Smooth muscle cell (in vitro differentiated cells): ENCODE data around the gene TNK1. TPM values are rescaled to one million over a fixed set of nuclear protein-coding genes. Genes with fewer than 3 reads are reported as not detected.

Experiments
- DNase-seq: peaks from one replicate; lab custom pipeline; 2025; ENCODE audit not compliant: unreplicated experiment; lab: John Stamatoyannopoulos, UW
- H2AFZ ChIP-seq: fragments of 200-600 bp; sonication (generic); 2 replicates; pipeline ENCODE4 v1.6.0; 2016; ENCODE audit warnings: antibody characterized with exemption, low read depth, mild to moderate bottlenecking
- H3F3A ChIP-seq: fragments of 200-600 bp; sonication (generic); 2 replicates; pipeline ENCODE4 v1.6.0; 2017; ENCODE audit warnings: antibody characterized with exemption, low read depth
- H3K27ac ChIP-seq: fragments of 200-600 bp; sonication (generic); 2 replicates; pipeline ENCODE4 v1.5.1; 2016; ENCODE audit warnings: low read depth, mild to moderate bottlenecking
- H3K27me3 ChIP-seq: fragments of 200-600 bp; sonication (generic); 2 replicates; pipeline ENCODE4 v1.6.1; 2016; ENCODE audit warnings: low read depth, mild to moderate bottlenecking
- H3K36me3 ChIP-seq: fragments of 200-600 bp; sonication (generic); 2 replicates; pipeline ENCODE4 v1.5.1; 2016; ENCODE audit warnings: low read depth
- H3K4me1 ChIP-seq: fragments of 200-600 bp; sonication (generic); 2 replicates; pipeline ENCODE4 v1.5.1; 2016; ENCODE audit warnings: low read depth
- H3K4me2 ChIP-seq: fragments of 200-600 bp; sonication (generic); 2 replicates; pipeline ENCODE4 v1.6.0; 2016; ENCODE audit warnings: mild to moderate bottlenecking
- H3K4me3 ChIP-seq: fragments of 200-600 bp; sonication (generic); 2 replicates; pipeline ENCODE4 v1.5.1; 2016; ENCODE audit warnings: mild to moderate bottlenecking
- H3K79me2 ChIP-seq: fragments of 200-600 bp; sonication (generic); 2 replicates; pipeline ENCODE4 v1.6.0; 2016; ENCODE audit warnings: low read depth, mild to moderate bottlenecking
- H3K9ac ChIP-seq: fragments of 200-600 bp; sonication (generic); 2 replicates; pipeline ENCODE4 v1.6.0; 2016; ENCODE audit warnings: low read depth
- H3K9me3 ChIP-seq: fragments of 200-600 bp; sonication (generic); replicated peaks from 2 replicates; pipeline ENCODE4 v1.5.1; 2016; ENCODE audit warnings: low read depth
- H4K20me1 ChIP-seq: fragments of 200-600 bp; sonication (generic); 2 replicates; pipeline ENCODE4 v1.6.0; 2016; ENCODE audit warnings: low read depth
- WGBS: methylation state at CpG from one replicate; pipeline ENCODE4 v1.1.7; 2016; ENCODE audit warnings: low lambda C conversion rate; 5-methylcytosine and 5-hydroxymethylcytosine counted together
- polyA plus RNA-seq: library from polyadenylated mRNA; unstranded; fragments of >200 nt; fragmentation: Nextera tagmentation; extraction: Ambion mirVana; gene quantifications from 2 replicates; pipeline ENCODE4 v1.2.1, GENCODE V29; 2016
- total RNA-seq: library from RNA; depleted of rRNA; stranded (reverse); fragments of >200 nt; gene quantifications from 2 replicates; pipeline ENCODE4 v1.2.3, GENCODE V29; 2014
- TF ChIP-seq, protein P1 (sequence below): fragments of 200-600 bp; sonication (generic); IDR thresholded peaks from 2 replicates; pipeline ENCODE4 v1.5.1; 2017; ENCODE audit warnings: borderline replicate concordance, mild to moderate bottlenecking, antibody characterized with exemption; ENCODE audit not compliant: insufficient read depth, poor library complexity, severe bottlenecking

The TNK1 gene
- total and polyA plus RNA-seq, 2 experiments from 2014 or later, result 3.6 to 6.3 TPM

DNA sequence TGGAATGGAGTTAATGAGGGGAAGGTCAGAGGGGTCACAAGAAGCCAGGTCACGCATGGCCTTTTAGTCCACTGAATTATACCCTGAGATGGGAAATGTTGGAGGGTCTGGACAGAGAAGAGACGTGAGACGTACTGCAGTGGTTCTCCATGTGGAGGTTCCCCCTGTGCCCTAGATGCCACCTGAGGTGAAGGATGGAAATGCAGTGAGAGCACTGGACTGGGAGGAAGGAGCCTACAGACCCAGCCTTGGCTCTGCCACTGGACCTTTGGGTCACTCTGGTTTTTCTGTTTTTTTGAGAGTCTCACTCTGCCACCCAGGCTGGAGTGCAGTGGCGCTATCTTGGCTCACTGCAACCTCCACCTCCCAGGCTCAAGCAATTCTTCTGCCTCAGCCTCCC, 15.3 kb downstream of the TNK1 start:
- H3K4me3 ChIP-seq, result no peak overlapping the region
- peaks cover 4% of the 10 kb centered on the region for H3F3A ChIP-seq
- peaks cover 9% of the 10 kb centered on the region for H3K4me1 ChIP-seq
- WGBS, result 96% methylated on average over 4 of the region's 4 CpGs
- H3K4me2 ChIP-seq, result no peak overlapping the region
- peaks cover 3% of the 10 kb centered on the region for H4K20me1 ChIP-seq
- no peak overlapping the region for H3K9ac ChIP-seq
- no peaks in the 10 kb centered on the region for H3K27me3 ChIP-seq
- H3K9me3 ChIP-seq, result no peaks in the 10 kb centered on the region
- no peak for DNase-seq
- no peak overlapping the region for H3K27ac ChIP-seq
- no peaks in the 10 kb centered on the region for H3K79me2 ChIP-seq
- no peak overlapping the region for H2AFZ ChIP-seq
- no peaks in the 10 kb centered on the region for H3K36me3 ChIP-seq
- TF ChIP-seq, protein P1, sequence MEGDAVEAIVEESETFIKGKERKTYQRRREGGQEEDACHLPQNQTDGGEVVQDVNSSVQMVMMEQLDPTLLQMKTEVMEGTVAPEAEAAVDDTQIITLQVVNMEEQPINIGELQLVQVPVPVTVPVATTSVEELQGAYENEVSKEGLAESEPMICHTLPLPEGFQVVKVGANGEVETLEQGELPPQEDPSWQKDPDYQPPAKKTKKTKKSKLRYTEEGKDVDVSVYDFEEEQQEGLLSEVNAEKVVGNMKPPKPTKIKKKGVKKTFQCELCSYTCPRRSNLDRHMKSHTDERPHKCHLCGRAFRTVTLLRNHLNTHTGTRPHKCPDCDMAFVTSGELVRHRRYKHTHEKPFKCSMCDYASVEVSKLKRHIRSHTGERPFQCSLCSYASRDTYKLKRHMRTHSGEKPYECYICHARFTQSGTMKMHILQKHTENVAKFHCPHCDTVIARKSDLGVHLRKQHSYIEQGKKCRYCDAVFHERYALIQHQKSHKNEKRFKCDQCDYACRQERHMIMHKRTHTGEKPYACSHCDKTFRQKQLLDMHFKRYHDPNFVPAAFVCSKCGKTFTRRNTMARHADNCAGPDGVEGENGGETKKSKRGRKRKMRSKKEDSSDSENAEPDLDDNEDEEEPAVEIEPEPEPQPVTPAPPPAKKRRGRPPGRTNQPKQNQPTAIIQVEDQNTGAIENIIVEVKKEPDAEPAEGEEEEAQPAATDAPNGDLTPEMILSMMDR, result no peak

- H3K36me3 ChIP-seq, result no peaks in the 10 kb centered on the region
- peaks cover 12% of the 10 kb centered on the region for H3K79me2 ChIP-seq
- peaks cover 13% of the 10 kb centered on the region for H3K4me1 ChIP-seq
- no peak overlapping the region for H3K27ac ChIP-seq
- no peaks in the 10 kb centered on the region for H3K27me3 ChIP-seq
- H2AFZ ChIP-seq, result no peak overlapping the region
- DNase-seq, result no peak
- peaks cover 8% of the 10 kb centered on the region for H3F3A ChIP-seq
- no peak overlapping the region for H3K4me3 ChIP-seq
- H3K9me3 ChIP-seq, result no peaks in the 10 kb centered on the region
- no peak overlapping the region for H3K4me2 ChIP-seq
- no peak overlapping the region for H3K9ac ChIP-seq
- no peaks in the 10 kb centered on the region for H4K20me1 ChIP-seq
- TF ChIP-seq, protein P1, result no peak
- 89% methylated on average over 2 of the region's 2 CpGs for WGBS
Observed at GRCh38 chr17:7398612-7399011, 17.7 kb downstream of the TNK1 start.

DNA sequence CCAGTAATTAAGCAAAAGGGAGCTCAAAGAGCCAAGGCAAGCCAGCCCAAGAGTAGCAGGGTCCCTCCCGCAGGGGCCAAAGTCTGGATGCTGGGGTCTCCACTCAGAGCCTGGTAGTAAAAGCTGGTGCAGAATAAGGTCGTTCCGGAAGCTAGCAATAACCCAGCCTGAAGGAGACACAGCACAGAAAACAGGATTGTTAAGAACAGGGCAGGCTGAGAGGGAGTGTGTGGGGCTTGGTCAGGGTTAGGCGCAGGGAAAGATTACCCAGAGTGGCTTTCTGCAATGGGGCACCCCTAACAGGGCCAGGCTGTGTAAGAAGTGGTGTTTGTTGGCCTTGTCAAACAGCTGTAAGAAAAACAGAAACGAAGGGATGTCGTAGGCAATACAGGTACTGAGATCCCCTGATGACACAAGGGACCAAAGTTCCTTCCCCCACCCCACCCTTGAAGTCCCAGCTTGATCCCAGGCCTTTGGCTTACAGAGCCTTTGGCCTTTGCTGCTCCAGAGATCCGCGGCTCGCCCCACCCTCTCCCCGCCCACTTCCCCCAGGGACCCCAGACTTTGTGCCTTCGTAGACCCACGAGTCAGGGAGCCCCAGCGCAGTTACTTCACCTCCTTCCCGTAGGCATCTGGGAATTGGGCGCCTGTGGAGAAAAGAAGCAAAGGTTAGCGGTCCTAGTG, 22.3 kb downstream of the TNK1 start:
- Histone ChIP-seq H4K20me1 (peaks cover 23% of the 10 kb centered on the region), H3K79me2 (peaks cover 12% of the 10 kb centered on the region), H3K4me1 (peaks cover 16% of the 10 kb centered on the region), H3K9me3 (no peaks in the 10 kb centered on the region), H3K9ac (peak overlapping the region; percentile 34), H3K27ac (peak overlapping the region; percentile 77), H2AFZ (no peak overlapping the region), H3K27me3 (no peaks in the 10 kb centered on the region), H3F3A (peaks cover 4% of the 10 kb centered on the region), H3K36me3 (no peaks in the 10 kb centered on the region), H3K4me2 (peak overlapping the region; percentile 85), H3K4me3 (peak overlapping the region; percentile 91)
- TF ChIP-seq, protein P1, result no peak
- DNase-seq, result no peak
- 18% methylated on average over 16 of the region's 16 CpGs for WGBS

GRCh38 chr17:7403727-7403976, 22.8 kb downstream of the TNK1 start:
- peak overlapping the region; percentile 77 for H3K27ac ChIP-seq
- peak overlapping the region; percentile 85 for H3K4me2 ChIP-seq
- H3K4me3 ChIP-seq, result peak overlapping the region; percentile 91
- peak overlapping the region; percentile 34 for H3K9ac ChIP-seq
- H3F3A ChIP-seq, result peaks cover 4% of the 10 kb centered on the region
- H3K27me3 ChIP-seq, result no peaks in the 10 kb centered on the region
- peaks cover 16% of the 10 kb centered on the region for H3K4me1 ChIP-seq
- H3K36me3 ChIP-seq, result no peaks in the 10 kb centered on the region
- DNase-seq, result no peak
- peaks cover 12% of the 10 kb centered on the region for H3K79me2 ChIP-seq
- peaks cover 23% of the 10 kb centered on the region for H4K20me1 ChIP-seq
- TF ChIP-seq, protein P1, result no peak
- WGBS, result 0% methylated on average over 11 of the region's 13 CpGs
- H3K9me3 ChIP-seq, result no peaks in the 10 kb centered on the region
- peak overlapping the region; percentile 70 for H2AFZ ChIP-seq
